Upper lobe of right lung (tissue), 1 donor: ENCODE measurements around the gene CLCN7. TPM values are rescaled to one million over a fixed set of nuclear protein-coding genes. Genes with fewer than 3 reads are reported as not detected.
A peak's percentile ranks its signal among the peaks of the same experiment; 100 is the strongest.

Experiments
- ATAC-seq: fragments of 200-7000 bp; cut with Tn5 transposase; one replicate; pipeline ENCODE4 v1.9.1; 2020; ENCODE audit warnings: mild to moderate bottlenecking, moderate library complexity
- DNase-seq: peaks from one replicate; pipeline ENCODE4 v3.0.0-alpha.2; 2020
- H3K27ac ChIP-seq: fragments of 200-600 bp; one replicate; pipeline ENCODE4 v1.8.0; 2022
- H3K27me3 ChIP-seq: fragments of 200-600 bp; one replicate; pipeline ENCODE4 v1.8.0; 2022; ENCODE audit warnings: mild to moderate bottlenecking
- H3K36me3 ChIP-seq: fragments of 200-600 bp; one replicate; pipeline ENCODE4 v1.8.0; 2022
- H3K4me1 ChIP-seq: fragments of 200-600 bp; one replicate; pipeline ENCODE4 v1.8.0; 2022
- H3K4me3 ChIP-seq: fragments of 200-600 bp; one replicate; pipeline ENCODE4 v1.8.0; 2022; ENCODE audit warnings: mild to moderate bottlenecking
- H3K9me3 ChIP-seq: fragments of 200-600 bp; one replicate; pipeline ENCODE4 v1.8.0; 2022
- CTCF ChIP-seq: fragments of 200-600 bp; IDR thresholded peaks from one replicate; pipeline ENCODE4 v1.8.0; 2022; ENCODE audit warnings: antibody characterized with exemption
- intact Hi-C: fragments of 100-400 bp; cut with DNase I; formaldehyde crosslinking; loops from one replicate; pipeline ENCODE4 v1.11.0; 2022
- total RNA-seq: library from RNA; stranded (reverse); fragmentation: NEBNext Ultra II Directional; extraction: Animal tissue kit (Norgen Biotek cat#: 25700); gene quantifications from one replicate; pipeline ENCODE4 v1.2.1, GENCODE V29; 2021
- donor health status: DM: no; HTN: yes; CAD: no; lungs with severe emphysema.

Gene CLCN7
- total RNA-seq, 1 donor from 2014 or later: 138 TPM

- Histone ChIP-seq H3K4me3 (peak within 1 kb of the TSS; percentile 77), H3K36me3 (peaks cover 9% of the 10 kb centered on the region), H3K4me1 (peaks cover 19% of the 10 kb centered on the region), H3K27ac (peak within 1 kb of the TSS; percentile 90), H3K9me3 (no peaks in the 10 kb centered on the region), H3K27me3 (no peaks in the 10 kb centered on the region)
- TF ChIP-seq CTCF: no peak
- DNase-seq (peak; percentile 92), ATAC-seq (peak; percentile 95)
- intact Hi-C loops: loop anchor here (10.0 kb wide), 1 partner anchor 62 kb away; no protein-coding TSS in a partner anchor
Observed at GRCh38 chr16:1492923-1493745, 18.3 kb upstream of the CLCN7 start, which contains the start of gene TELO2. Gene TELO2, plus strand, starts transcription at chr16:1493360. Its CDS starts 922 bp downstream, at chr16:1494282.

- Histone ChIP-seq H3K36me3 (peaks cover 9% of the 10 kb centered on the region), H3K27ac (peak overlapping the region; percentile 90), H3K4me3 (peak overlapping the region; percentile 77), H3K4me1 (peaks cover 19% of the 10 kb centered on the region), H3K27me3 (no peaks in the 10 kb centered on the region), H3K9me3 (no peaks in the 10 kb centered on the region)
- DNase-seq (no peak), ATAC-seq (no peak)
- TF ChIP-seq CTCF: no peak
- intact Hi-C loops: loop anchor here (10.0 kb wide), 1 partner anchor 62 kb away; no protein-coding TSS in a partner anchor
Observed at GRCh38 chr16:1492082-1492922, 17.5 kb upstream of the CLCN7 start.

GRCh38 chr16:1491327-1491726 is 16.5 kb upstream of the CLCN7 start:
- H3K36me3 ChIP-seq: peaks cover 9% of the 10 kb centered on the region
- H3K9me3 ChIP-seq: no peaks in the 10 kb centered on the region
- H3K4me1 ChIP-seq: peaks cover 19% of the 10 kb centered on the region
- ATAC-seq (no peak), DNase-seq (no peak)
- H3K4me3 ChIP-seq: no peak overlapping the region
- intact Hi-C loops: loop anchor here (10.0 kb wide), 1 partner anchor 63 kb away; no protein-coding TSS in a partner anchor
- no peaks in the 10 kb centered on the region for H3K27me3 ChIP-seq
- no peak for TF ChIP-seq CTCF
- H3K27ac ChIP-seq: no peak overlapping the region

DNA sequence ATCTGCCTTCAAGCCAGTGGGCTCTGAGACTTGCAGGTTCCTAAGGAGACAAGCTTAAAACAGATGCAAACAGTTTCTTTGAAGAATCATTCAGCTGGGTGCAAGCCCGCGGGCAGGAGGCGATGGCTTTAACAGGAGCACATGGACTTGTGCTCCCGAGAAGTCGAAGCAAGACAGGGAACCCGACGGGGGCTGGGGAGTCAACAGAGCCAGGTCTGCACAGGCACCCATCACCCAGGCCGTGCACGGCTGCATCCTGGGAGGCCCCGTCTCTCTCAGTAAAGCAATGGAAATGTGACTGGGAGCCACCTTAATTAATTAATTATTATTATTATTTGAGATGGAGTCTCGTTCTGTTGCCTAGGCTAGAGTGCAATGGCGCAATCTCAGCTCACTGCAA is 14.2 kb upstream of the CLCN7 start:
- Histone ChIP-seq H3K27me3 (no peaks in the 10 kb centered on the region), H3K9me3 (no peaks in the 10 kb centered on the region), H3K27ac (no peak overlapping the region), H3K36me3 (no peaks in the 10 kb centered on the region), H3K4me3 (no peak overlapping the region), H3K4me1 (peaks cover 13% of the 10 kb centered on the region)
- TF ChIP-seq CTCF: no peak
- DNase-seq: no peak
- intact Hi-C loops: no loop called here
- ATAC-seq: no peak

DNA sequence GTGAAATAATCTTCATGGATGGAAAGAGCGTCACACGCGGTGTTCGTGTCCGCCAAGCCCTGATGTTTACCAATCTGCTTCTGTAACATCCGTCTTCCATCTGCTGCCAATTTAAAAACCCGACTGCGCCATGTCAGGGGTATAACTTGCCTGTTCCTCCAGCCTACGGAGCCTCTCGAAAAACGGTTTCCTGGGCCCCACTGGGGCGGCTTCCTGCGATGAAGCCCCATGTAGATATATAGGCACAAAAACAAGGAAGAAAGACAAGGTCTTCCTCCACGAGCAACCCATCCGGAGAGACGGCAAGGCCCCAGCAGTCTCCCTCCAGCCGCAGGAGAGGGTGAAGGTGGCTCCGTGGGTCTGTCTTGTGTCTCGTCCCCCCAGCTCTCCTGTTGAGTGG is 13.8 kb upstream of the CLCN7 start, which contains the start of gene PTX4:
PTX4 (minus strand) TSS at position 326 of the 400 bp plus-strand sequence; CDS start at position 291, 35 bp downstream.
- DNase-seq: no peak

More for the DNA sequence above, 13.8 kb upstream of the CLCN7 start, which contains the start of gene PTX4:
- intact Hi-C loops: no loop called here
- TF ChIP-seq CTCF: no peak
- H3K9me3 ChIP-seq: no peaks in the 10 kb centered on the region
- ATAC-seq: no peak
- H3K4me3 ChIP-seq: no peak within 1 kb of the TSS
- no peak within 1 kb of the TSS for H3K27ac ChIP-seq
- H3K27me3 ChIP-seq: no peaks in the 10 kb centered on the region
- no peaks in the 10 kb centered on the region for H3K36me3 ChIP-seq
- peaks cover 9% of the 10 kb centered on the region for H3K4me1 ChIP-seq
